Memory B cell (primary cell): Measurements from ENCODE around the gene DUSP6.
A peak's percentile ranks its signal among the peaks of the same experiment; 100 is the strongest.

ENCODE experiments used
- ATAC-seq: fragments of 150-1000 bp; cut with Tn5 transposase; 2 replicates; pipeline ENCODE4 v1.10.0; 2021; ENCODE audit warnings: low read depth, mild to moderate bottlenecking, moderate library complexity
- DNase-seq, 2 donors: peaks; one replicate each; pipeline ENCODE4 v3.0.0; 2022; ENCODE audit warnings: low spot score in 2 of 2
- H3K27ac Mint-ChIP-seq: one replicate; pipeline ENCODE4 v1.8.0; 2022; ENCODE audit warnings: mild to moderate bottlenecking, moderate library complexity, mixed read lengths
- H3K27me3 Mint-ChIP-seq: one replicate; pipeline ENCODE4 v1.8.0; 2022; ENCODE audit warnings: mixed read lengths
- H3K36me3 Mint-ChIP-seq: one replicate; pipeline ENCODE4 v1.8.0; 2022; ENCODE audit warnings: mild to moderate bottlenecking, mixed read lengths
- H3K4me1 Mint-ChIP-seq: one replicate; pipeline ENCODE4 v1.8.0; 2022; ENCODE audit warnings: mixed read lengths
- H3K4me3 Mint-ChIP-seq: one replicate; pipeline ENCODE4 v1.8.0; 2022; ENCODE audit warnings: mild to moderate bottlenecking, moderate library complexity, mixed read lengths
- H3K9me3 Mint-ChIP-seq: one replicate; pipeline ENCODE4 v1.8.0; 2022; ENCODE audit warnings: mixed read lengths

DUSP6 gene

DNA sequence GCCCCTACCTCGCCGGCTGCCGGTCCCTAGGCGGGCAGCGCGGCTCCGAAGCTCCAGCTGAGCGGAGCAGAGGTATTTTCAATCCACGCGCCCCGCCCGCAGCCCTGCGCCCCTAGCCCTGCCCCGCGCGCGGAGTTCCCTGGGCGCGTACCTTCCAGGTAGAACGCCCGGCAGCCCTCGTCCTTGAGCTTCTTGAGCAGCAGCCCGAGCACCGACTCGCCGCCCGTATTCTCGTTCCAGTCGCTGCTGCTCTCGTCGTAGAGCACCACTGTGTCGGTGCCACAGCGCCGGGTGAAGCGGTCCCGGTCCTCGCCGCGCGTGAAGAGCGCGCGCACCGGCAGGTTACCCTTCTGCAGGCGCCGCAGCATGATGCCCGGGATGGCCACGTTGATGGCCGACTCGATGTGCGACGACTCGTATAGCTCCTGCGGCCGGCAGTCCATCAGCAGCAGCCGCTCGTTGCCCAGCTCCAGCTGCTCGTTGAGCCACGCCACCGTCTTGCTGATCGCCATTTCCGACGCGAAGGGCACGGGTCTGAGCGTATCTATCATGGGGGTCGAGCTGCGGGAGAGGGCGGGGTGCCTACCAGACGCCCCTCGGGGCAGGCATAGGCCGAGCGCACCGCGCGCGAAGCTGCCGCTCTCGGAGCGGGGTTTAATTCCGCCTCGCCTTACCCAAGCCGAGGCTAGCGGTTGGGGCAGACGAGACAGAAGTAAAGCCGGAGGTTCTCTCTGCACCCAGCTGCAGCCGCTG lies 636 bp downstream of the DUSP6 start:
- DNase-seq (peak; percentile 39 to 51), ATAC-seq (peak; percentile 35)
- H3K36me3 Mint-ChIP-seq, result no peaks in the 10 kb centered on the region
- H3K27ac Mint-ChIP-seq, result peak overlapping the region; percentile 93
- H3K9me3 Mint-ChIP-seq, result no peaks in the 10 kb centered on the region
- H3K4me3 Mint-ChIP-seq, result peak overlapping the region; percentile 98
- H3K27me3 Mint-ChIP-seq, result no peaks in the 10 kb centered on the region
- H3K4me1 Mint-ChIP-seq, result peaks cover 49% of the 10 kb centered on the region

DNA sequence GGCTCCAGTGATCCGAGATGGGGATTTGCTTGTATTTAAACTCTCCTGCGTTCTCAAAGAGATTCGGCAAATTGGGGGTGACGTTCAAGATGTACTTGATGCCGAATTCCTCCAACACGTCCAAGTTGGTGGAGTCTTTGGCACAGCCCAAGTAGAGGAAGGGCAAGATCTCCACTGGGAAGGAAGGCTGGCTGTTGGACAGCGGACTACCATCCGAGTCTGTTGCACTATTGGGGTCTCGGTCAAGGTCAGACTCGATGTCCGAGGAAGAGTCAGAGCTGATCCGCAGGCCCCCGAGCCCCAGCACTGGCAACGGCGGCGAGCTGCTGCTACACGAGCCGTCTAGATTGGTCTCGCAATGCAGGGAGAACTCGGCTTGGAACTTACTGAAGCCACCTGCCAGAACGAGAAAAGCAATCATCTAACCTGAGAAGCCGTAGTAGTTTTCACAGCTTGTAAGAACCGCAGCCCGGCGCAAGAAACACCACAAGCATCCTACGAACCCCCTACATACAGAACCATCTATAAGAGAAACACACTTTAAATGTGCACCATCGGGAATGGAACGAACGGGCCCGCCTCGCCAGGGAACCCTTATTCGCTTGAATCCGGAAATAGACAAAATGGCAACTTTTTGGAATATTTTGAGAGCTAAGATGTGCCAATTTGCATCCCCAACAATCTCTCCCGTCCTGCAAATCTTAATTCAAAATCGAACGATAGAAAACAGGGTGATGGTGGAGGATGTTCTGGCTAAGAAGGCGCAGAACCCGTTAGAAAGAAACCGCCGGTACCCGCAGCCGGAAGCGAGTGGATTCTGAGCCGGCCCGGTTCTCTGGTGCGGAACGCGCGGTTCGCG lies 1.4 kb downstream of the DUSP6 start:
- DNase-seq (peak in 1 of 2 donors; percentile 23), ATAC-seq (no peak)
- H3K27me3 Mint-ChIP-seq, result no peaks in the 10 kb centered on the region
- H3K36me3 Mint-ChIP-seq, result no peaks in the 10 kb centered on the region
- peak overlapping the region; percentile 93 for H3K27ac Mint-ChIP-seq
- peak overlapping the region; percentile 98 for H3K4me3 Mint-ChIP-seq
- H3K9me3 Mint-ChIP-seq, result no peaks in the 10 kb centered on the region
- peaks cover 52% of the 10 kb centered on the region for H3K4me1 Mint-ChIP-seq

DNA sequence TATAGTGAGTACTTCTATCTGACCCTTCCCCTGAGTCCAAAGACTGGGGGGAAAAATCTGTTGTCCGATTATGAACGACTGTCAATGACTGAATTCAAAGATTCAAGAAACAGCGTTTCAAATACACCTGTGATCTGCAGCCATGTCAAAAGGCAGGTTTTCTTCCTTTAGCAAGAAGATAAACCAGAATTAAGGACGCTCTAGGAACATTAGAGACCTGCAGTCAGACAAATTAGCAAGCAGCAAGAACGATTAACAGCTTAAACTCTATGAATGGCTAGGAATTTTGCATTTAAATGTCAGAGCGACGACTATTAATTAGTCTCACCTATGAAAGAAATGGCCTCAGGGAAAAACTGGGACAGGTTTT lies 2.1 kb downstream of the DUSP6 start:
- H3K27me3 Mint-ChIP-seq, result no peaks in the 10 kb centered on the region
- H3K4me1 Mint-ChIP-seq, result peaks cover 53% of the 10 kb centered on the region
- ATAC-seq (no peak), DNase-seq (no peak)
- H3K4me3 Mint-ChIP-seq, result peak overlapping the region; percentile 98
- no peaks in the 10 kb centered on the region for H3K36me3 Mint-ChIP-seq
- peak overlapping the region; percentile 39 for H3K27ac Mint-ChIP-seq
- no peaks in the 10 kb centered on the region for H3K9me3 Mint-ChIP-seq

DNA sequence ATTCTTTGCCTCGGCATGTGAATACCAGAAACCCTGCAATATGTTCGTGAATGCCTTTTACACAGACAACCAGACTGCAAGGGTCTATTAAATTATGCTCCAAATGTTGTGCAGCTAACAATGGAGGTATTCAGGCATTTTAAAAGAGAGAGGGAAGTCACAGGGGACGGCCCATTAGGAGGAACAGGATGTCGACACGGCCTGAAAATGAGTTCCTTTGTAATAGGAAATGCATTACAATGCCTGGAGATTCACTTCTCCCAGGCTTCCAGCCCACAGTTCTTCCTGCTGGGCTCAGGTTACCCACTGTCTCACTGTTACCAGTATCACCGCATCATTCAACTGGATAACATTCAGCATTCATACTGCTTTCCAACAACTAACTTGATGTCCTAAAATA lies 2.5 kb downstream of the DUSP6 start:
- peak overlapping the region; percentile 39 for H3K27ac Mint-ChIP-seq
- H3K9me3 Mint-ChIP-seq, result no peaks in the 10 kb centered on the region
- peaks cover 50% of the 10 kb centered on the region for H3K4me1 Mint-ChIP-seq
- H3K4me3 Mint-ChIP-seq, result peak overlapping the region; percentile 9
- DNase-seq (no peak), ATAC-seq (no peak)
- no peaks in the 10 kb centered on the region for H3K27me3 Mint-ChIP-seq
- no peaks in the 10 kb centered on the region for H3K36me3 Mint-ChIP-seq

DNA sequence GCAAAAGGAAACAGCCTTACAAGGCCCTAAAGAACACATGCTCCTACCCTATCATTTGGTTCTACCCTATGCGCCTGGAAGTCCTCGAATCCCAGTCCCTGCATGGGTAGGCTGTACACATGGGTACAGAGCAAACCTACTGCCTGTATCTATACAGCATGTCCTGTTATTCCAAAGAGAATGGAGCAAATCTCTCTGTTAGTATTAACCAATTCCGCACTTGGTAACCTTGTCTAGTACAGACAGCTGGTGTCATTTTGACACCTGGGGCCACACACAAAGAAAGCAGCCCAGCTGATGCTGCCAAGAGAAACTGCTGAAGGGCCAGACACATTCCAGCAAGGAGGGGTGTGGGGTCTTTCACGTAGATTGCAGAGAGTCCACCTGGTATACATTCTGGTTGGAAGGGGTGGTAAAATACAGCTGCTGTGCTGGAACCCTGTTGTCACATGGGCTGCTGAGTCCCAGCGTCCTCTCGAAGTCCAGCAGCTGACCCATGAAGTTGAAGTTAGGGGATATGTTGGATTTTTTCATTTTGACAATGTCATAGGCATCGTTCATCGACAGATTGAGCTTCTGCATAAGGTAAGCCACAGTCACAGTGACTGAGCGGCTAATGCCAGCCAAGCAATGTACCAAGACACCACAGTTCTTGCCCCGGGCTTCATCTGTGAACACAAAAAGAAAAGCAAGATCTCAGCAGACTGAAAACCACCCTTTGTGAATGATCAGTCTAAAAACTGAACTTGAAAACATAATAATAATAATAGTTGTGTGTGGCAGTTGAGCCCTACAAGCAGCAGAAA lies 3.2 kb downstream of the DUSP6 start:
- no peak for ATAC-seq
- Mint-ChIP-seq H3K27ac (peak overlapping the region; percentile 39), H3K27me3 (no peaks in the 10 kb centered on the region), H3K9me3 (no peaks in the 10 kb centered on the region), H3K4me1 (peaks cover 49% of the 10 kb centered on the region), H3K4me3 (peak overlapping the region; percentile 21), H3K36me3 (no peaks in the 10 kb centered on the region)
- DNase-seq, result no peak

DNA sequence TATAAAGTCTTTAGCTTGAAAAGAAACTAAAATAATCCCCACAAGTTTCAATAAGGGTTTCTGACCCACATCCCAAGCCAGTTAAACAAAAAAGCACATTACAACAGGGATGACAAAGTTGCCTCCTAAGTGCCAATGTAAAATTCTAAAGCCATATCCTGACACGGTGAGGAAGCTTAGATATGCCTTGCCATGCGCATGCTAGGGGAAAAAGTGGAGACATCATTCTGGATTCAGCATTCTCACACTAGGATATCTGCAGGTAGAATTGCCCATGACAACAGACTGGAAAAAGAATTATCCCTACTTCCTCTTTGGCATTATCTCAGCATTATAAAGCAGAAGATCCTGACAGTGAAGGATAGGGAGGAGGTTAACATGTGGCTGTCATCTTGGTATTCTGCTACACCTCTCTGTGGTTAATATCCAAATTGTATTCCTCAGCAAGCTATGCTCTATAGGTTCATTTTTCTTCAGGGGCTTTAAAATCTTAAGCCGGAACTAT lies 4.9 kb downstream of the DUSP6 start:
- no peaks in the 10 kb centered on the region for H3K27me3 Mint-ChIP-seq
- no peaks in the 10 kb centered on the region for H3K36me3 Mint-ChIP-seq
- peaks cover 44% of the 10 kb centered on the region for H3K4me1 Mint-ChIP-seq
- H3K4me3 Mint-ChIP-seq, result no peak overlapping the region
- ATAC-seq (no peak), DNase-seq (no peak)
- no peak overlapping the region for H3K27ac Mint-ChIP-seq
- H3K9me3 Mint-ChIP-seq, result no peaks in the 10 kb centered on the region

DNA sequence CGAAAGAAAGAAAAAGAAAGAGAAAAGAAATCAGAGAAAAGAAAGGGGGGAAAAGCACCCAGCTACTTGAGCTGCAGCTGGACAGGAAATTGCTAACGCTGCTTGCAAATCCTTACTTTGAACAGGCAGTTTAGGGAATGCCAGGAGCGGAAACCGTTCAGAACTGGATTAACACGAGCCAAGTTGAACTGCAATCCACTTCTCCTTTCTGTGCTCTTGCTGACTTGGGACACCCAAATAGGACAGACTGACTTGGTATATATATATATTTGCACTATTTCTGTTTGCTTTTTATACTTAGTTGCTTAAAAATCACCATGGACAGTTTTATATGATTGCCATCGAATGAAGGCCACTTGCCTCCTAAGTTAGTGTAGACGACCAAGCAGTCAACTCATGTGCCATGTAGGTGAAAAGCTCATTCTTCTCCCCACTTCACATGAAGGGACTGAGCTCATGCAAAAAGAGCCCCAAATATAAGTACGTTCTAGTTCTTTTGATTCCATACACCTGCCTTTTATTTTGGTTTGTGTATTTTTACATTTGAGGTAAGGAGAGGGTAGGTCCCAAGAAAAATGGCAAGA lies 5.5 kb downstream of the DUSP6 start:
- Mint-ChIP-seq H3K9me3 (no peaks in the 10 kb centered on the region), H3K4me1 (peaks cover 42% of the 10 kb centered on the region), H3K4me3 (peak overlapping the region; percentile 84), H3K36me3 (no peaks in the 10 kb centered on the region), H3K27me3 (no peaks in the 10 kb centered on the region), H3K27ac (peak overlapping the region; percentile 0)
- DNase-seq, result peak in 1 of 2 donors; percentile 9
- ATAC-seq, result no peak

DNA sequence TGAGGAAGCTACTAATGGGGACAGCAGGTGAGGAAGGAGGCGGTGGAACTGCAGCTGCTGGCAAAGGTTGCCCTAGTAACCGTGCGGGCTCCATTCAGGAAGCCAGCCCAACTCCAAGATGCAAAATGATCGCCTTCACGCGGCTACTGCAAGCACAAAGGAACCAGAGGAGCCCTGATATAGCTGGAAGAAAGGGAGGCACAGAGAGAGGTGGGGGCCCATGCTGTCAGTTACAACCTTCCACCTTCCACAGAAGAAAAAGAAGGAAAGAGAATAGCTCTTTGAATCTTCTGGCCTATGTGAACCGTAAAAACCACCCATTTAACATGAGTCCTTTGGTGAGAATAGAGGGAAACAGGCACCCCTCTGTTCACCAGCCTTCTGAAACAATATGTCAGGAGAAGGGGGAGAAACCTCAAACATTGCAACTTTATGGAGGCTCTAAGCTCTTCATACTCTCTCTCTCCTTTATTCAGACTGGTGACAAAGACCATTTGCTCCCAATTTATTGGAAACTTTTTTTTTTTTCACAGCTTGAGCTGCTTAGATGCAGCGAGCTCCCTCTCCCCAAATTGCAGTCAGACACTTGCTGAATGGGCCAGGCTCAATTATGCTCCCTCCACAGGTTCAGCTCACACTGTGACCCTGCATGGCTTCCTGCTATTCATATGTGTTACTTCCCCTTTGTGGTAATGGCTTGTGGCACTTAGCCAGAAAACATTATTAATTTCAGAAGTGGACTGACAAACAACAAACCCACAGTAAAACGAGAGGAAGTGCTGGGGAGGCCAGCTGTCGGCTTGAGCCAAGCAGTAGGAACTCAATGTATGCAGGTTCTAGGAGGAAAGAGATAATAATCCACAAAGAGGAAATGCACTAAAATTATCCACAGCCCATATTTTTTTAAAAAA lies 6.2 kb downstream of the DUSP6 start:
- H3K27me3 Mint-ChIP-seq, result no peaks in the 10 kb centered on the region
- DNase-seq (peak; percentile 50 to 76), ATAC-seq (peak; percentile 92)
- H3K9me3 Mint-ChIP-seq, result no peaks in the 10 kb centered on the region
- H3K4me3 Mint-ChIP-seq, result peak overlapping the region; percentile 84
- H3K36me3 Mint-ChIP-seq, result no peaks in the 10 kb centered on the region
- H3K4me1 Mint-ChIP-seq, result peaks cover 42% of the 10 kb centered on the region
- H3K27ac Mint-ChIP-seq, result peak overlapping the region; percentile 0

DNA sequence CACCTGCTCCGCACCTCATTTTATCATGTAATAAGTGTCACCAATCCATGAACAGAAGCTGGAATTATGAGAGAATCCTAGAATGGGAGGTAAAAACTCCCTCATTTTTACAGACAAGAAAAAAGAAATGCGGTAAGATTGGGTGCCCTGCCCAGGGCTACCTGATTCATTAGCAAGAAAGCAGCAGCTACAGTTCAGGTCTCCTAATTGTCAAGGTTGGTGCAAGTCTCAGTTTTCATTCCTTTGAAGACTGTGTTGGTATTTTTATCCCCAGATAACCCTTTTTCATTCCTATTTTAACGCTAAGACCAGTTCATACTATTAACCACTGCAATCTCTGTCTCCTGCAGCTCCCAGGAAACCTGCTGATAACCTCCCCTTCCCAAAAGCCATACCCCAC lies 6.9 kb downstream of the DUSP6 start:
- H3K4me3 Mint-ChIP-seq, result no peak overlapping the region
- ATAC-seq (no peak), DNase-seq (no peak)
- peaks cover 36% of the 10 kb centered on the region for H3K4me1 Mint-ChIP-seq
- H3K36me3 Mint-ChIP-seq, result no peaks in the 10 kb centered on the region
- no peaks in the 10 kb centered on the region for H3K9me3 Mint-ChIP-seq
- no peak overlapping the region for H3K27ac Mint-ChIP-seq
- H3K27me3 Mint-ChIP-seq, result no peaks in the 10 kb centered on the region

DNA sequence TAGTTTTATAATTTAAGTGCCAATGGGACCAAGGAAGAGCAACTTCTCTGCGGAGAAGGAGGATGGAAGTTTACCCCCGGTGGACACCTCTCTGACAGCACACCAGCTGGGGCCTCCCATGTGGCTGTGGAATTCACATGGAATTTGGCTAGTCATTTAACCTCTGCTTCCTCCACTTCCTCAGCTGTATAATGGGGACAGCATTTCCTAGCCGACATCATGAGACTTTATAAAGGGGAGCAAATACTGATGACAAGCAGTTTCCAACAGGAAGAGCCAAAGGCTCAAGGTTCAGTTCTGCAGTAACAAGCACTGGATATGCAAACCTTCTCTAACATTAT lies 7.5 kb downstream of the DUSP6 start:
- Mint-ChIP-seq H3K27ac (no peak overlapping the region), H3K4me1 (peaks cover 30% of the 10 kb centered on the region), H3K27me3 (no peaks in the 10 kb centered on the region), H3K36me3 (no peaks in the 10 kb centered on the region), H3K9me3 (no peaks in the 10 kb centered on the region), H3K4me3 (no peak overlapping the region)
- no peak for DNase-seq
- no peak for ATAC-seq

DNA sequence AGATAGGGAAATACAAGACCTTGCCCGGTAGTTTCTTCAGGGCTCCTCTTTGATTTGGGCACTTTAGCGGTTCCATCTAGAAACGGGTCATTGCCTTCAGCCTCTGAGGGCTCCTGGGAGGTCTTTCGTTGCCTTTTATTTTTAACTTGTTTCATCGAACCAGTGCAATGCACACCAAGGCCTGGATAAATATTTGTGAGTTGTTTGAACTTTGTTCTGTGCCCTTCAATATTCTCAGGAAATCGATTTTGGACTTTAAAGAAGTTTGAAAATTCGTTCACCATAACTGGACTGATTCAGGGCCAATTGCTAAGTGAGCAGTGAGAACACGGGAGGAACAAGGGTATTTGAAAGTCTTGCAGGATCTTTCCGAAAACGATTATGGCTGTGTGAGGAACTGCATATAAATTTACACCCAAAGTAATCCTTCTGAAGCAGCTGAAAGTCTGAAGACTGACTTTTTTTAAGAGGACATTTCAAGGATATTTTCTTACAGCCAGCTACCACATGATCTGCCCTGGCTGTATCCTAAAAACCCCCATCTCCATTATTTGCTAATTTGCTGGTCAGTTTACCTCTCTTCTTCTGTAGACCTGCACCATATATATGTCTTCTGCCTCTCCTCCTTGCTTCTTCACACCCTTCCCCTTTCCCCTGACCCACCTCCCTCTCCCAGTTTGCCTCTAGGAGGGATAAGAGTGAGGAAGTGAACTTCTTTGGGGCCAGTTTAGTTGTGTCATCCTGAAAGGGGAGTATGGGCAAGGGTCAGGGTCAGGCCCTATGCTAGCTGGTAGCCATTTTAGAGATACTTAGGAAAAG lies 8.0 kb downstream of the DUSP6 start:
- no peak overlapping the region for H3K4me3 Mint-ChIP-seq
- H3K27me3 Mint-ChIP-seq, result no peaks in the 10 kb centered on the region
- ATAC-seq (no peak), DNase-seq (no peak)
- no peaks in the 10 kb centered on the region for H3K36me3 Mint-ChIP-seq
- H3K27ac Mint-ChIP-seq, result no peak overlapping the region
- peaks cover 28% of the 10 kb centered on the region for H3K4me1 Mint-ChIP-seq
- no peaks in the 10 kb centered on the region for H3K9me3 Mint-ChIP-seq

DNA sequence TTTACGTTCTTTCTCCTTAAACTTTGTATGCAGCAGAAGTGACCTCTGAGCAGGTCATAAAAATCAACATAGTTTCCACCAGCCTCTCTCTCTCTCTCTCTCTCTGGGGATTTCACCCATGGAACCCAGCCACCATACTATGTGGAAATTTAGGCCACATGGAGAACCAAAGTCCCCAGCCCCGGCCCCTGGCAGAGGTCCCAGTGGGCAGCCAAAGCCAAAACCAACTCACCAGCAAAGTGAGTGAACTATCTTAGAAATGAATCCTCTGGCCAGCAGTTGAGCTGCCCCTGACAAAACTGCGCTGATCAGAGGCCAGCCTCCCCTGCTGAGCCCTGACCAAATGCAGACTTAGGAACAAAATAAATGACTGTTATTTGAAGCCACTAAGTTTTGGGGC lies 9.2 kb downstream of the DUSP6 start:
- no peaks in the 10 kb centered on the region for H3K36me3 Mint-ChIP-seq

More for the DNA sequence above, 9.2 kb downstream of the DUSP6 start:
- DNase-seq (no peak), ATAC-seq (no peak)
- Mint-ChIP-seq H3K4me1 (peaks cover 25% of the 10 kb centered on the region), H3K9me3 (no peaks in the 10 kb centered on the region), H3K4me3 (no peak overlapping the region), H3K27me3 (no peaks in the 10 kb centered on the region), H3K27ac (no peak overlapping the region)
